GM12801 (cell line): Measurements from ENCODE around the gene MR1.

ENCODE experiments used
- TF ChIP-seq, protein P1 (sequence below): IDR thresholded peaks from one replicate; pipeline ENCODE4 v1.5.1; 2011; ENCODE audit warnings: control low read depth; ENCODE audit not compliant: insufficient read length; ENCODE audit errors: extremely low read depth

MR1 gene

GRCh38 chr1:181018901-181019681 is 14.7 kb upstream of the MR1 start:
- TF ChIP-seq, protein P1, sequence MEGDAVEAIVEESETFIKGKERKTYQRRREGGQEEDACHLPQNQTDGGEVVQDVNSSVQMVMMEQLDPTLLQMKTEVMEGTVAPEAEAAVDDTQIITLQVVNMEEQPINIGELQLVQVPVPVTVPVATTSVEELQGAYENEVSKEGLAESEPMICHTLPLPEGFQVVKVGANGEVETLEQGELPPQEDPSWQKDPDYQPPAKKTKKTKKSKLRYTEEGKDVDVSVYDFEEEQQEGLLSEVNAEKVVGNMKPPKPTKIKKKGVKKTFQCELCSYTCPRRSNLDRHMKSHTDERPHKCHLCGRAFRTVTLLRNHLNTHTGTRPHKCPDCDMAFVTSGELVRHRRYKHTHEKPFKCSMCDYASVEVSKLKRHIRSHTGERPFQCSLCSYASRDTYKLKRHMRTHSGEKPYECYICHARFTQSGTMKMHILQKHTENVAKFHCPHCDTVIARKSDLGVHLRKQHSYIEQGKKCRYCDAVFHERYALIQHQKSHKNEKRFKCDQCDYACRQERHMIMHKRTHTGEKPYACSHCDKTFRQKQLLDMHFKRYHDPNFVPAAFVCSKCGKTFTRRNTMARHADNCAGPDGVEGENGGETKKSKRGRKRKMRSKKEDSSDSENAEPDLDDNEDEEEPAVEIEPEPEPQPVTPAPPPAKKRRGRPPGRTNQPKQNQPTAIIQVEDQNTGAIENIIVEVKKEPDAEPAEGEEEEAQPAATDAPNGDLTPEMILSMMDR, result no peak

- TF ChIP-seq, protein P1, result no peak
Measured at GRCh38 chr1:181021159-181021558, 12.6 kb upstream of the MR1 start.

DNA sequence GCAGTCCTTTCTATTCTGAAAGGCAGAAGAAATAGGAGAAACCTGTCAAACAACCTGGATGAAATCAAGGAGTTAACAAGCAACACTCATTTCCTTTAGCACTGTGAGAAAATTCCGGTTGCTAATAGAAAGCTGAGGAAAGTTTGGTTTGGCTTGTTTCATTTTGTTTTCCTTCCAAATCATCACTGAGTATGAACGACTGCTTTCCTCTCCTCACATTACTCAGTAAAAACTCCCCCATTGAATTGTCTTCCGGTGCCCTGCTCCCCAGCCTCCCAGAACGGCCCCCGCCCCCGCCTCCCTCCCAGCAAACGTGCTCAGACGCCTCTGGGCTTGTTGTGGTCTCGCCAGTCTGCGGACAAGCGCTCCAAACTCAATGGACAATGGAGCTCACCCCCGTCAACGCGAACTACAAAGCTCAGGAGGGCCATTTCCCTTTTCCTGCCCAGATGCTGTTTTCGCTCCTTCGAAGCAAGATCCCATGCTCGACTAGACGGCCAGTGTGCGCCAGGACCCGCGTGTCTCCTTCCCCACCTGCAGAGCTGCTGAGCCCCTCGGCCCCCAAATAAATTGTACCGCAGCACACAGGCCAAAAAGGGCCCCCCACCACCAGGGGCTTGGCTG is 11.9 kb upstream of the MR1 start:
- TF ChIP-seq, protein P1, result no peak

DNA sequence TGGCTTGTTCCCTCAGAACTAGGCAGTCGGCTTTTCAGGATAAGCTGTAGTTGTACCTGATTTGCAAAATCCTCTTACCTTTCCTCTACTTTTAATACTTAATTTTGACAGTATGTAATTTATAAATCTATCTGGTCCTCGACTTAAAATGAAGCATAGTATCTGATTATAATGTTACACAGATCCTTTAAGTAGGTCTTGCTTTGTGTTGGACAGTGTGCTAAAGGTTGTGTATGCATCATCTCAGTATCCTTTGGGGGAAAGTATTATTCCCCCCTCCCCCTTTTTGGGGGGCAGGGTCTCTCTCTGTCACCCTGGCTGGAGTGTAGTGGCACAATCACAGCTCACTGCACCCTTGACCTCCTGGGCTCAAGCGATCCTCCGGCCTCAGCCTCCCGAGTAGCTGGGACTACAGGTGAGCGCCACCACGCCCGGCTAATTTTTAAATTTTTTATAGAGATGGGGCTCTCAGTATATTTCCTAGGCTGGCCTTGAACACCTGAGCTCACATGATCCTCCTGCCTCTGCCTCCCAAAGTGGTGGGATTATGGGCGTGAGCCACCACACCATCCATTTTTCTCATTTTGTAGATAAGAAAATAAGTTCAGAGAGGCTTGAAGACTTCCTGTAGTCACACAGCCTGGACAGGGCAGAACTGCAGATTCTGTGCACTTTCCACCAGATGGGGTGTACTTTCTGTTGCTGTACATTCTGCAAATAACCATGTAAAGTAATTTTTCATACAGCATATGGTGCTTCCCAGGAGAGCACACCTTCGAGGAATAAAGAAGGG is 10.3 kb upstream of the MR1 start:
- TF ChIP-seq, protein P1, result no peak

- TF ChIP-seq, protein P1, result no peak
Measured at GRCh38 chr1:181028196-181028595, 5.6 kb upstream of the MR1 start.

GRCh38 chr1:181028615-181029014 is 5.2 kb upstream of the MR1 start:
- TF ChIP-seq, protein P1, result no peak

- TF ChIP-seq, protein P1, result no peak
Measured at GRCh38 chr1:181032535-181032934, 1.2 kb upstream of the MR1 start.
